Adrenal gland (tissue), 12 donors: Measurements from ENCODE around the gene GLIPR1L1. TPM values are rescaled to one million over a fixed set of nuclear protein-coding genes. Genes with fewer than 3 reads are reported as not detected.

Source experiments
- DNase-seq, 7 donors: peaks; one replicate each; pipeline ENCODE4 v3.0.0-alpha.2; 2019 to 2020
- H3K27ac ChIP-seq, 5 donors: fragments of 200-600 bp; sonication (generic) in 4 of 5; 1 replicate in 3 of 5; 2 replicates in 2 of 5; pipeline versions ENCODE4 v1.5.1 to v1.8.0; 2016 to 2020; ENCODE audit warnings: mild to moderate bottlenecking in 1 of 5
- H3K27me3 ChIP-seq: fragments of 200-600 bp; 2 replicates; pipeline ENCODE4 v1.8.0; 2021
- H3K36me3 ChIP-seq, 2 donors: fragments of 200-600 bp; replicated peaks in 1 of 2; 1 replicate in 1 of 2; 2 replicates in 1 of 2; pipeline versions ENCODE4 v1.5.1 to v1.8.0; 2018 to 2022
- H3K4me1 ChIP-seq, 2 donors: fragments of 200-600 bp; replicated peaks in 1 of 2; 1 replicate in 1 of 2; 2 replicates in 1 of 2; pipeline versions ENCODE4 v1.5.1 to v1.8.0; 2018 to 2021
- H3K4me3 ChIP-seq, 4 donors: fragments of 200-600 bp; sonication (generic) in 3 of 4; one replicate each; pipeline ENCODE4 v1.5.1; 2016 to 2018
- H3K9me3 ChIP-seq, 3 donors: fragments of 200-600 bp; sonication (generic) in 1 of 3; replicated peaks in 1 of 3; 1 replicate in 2 of 3; 2 replicates in 1 of 3; pipeline versions ENCODE4 v1.5.1 to v1.8.0; 2016 to 2021
- CTCF ChIP-seq, 6 experiments: fragments of 450-650 bp in 4 of 6; fragments of 200-600 bp in 2 of 6; sonication (generic) in 1 of 6; IDR thresholded peaks; 1 replicate in 5 of 6; 2 replicates in 1 of 6; pipeline versions ENCODE4 v1.5.1 to v1.8.0; 2016 to 2021; ENCODE audit warnings: antibody characterized with exemption in 6 of 6, mild to moderate bottlenecking in 2 of 6, moderate library complexity in 1 of 6
- POLR2A ChIP-seq, 2 donors: fragments of 450-650 bp; IDR thresholded peaks; one replicate each; pipeline ENCODE4 v1.6.1; 2017; ENCODE audit warnings: antibody characterized with exemption in 2 of 2, mild to moderate bottlenecking in 2 of 2, moderate library complexity in 1 of 2
- WGBS, 4 donors: extraction: QIAGEN DNeasy Blood & Tissue Kit in 2 of 4; methylation state at CpG; one replicate each; pipeline versions ENCODE4 v1.1.5 to v1.1.7; 2013 to 2017; 5-methylcytosine and 5-hydroxymethylcytosine counted together
- intact Hi-C, 2 donors: fragments of 100-400 bp; cut with DNase I; formaldehyde crosslinking; loops; one replicate each; pipeline versions ENCODE4 v1.14.1 to v1.15.0; 2022 to 2023
- polyA plus RNA-seq, 3 donors: library from polyadenylated mRNA; stranded (reverse); fragments of 200-250 nt in 2 of 3; fragments of 350-450 nt in 1 of 3; fragmentation: Illumina TruSeq in 1 of 3; extraction: RNeasy Lipid Tissue Mini Kit (QIAGEN cat#74804) in 1 of 3; gene quantifications; one replicate each; pipeline ENCODE4 v1.2.3, GENCODE V29; 2013 to 2014
- total RNA-seq, 9 donors: library from RNA; depleted of rRNA in 4 of 9; stranded (reverse); fragments of >200 nt in 4 of 9; fragments of 120-200 nt in 1 of 9; fragmentation: NEBNext Ultra II Directional in 1 of 9; extraction: Animal tissue kit (Norgen Biotek cat#: 25700) in 1 of 9; gene quantifications; one replicate each; pipeline versions ENCODE4 v1.1.0 to v1.2.4, GENCODE V29; 2013 to 2023
- donor health status: healthy with polysubstance abuse.
- donor health status: Bipolar disorder and iron deficiency.
- donor health status: DM: yes; HTN: yes; CAD: no.
- donor health status: DM: no; HTN: no; CAD: no.
- donor health status: DM: no; HTN: no; CAD: no.
- donor health status: DM: yes; HTN: yes; CAD: no.

Gene GLIPR1L1
- total and polyA plus RNA-seq, 12 donors: not detected

GRCh38 chr12:75361408-75361807 is 26.9 kb downstream of the GLIPR1L1 start:
- Histone ChIP-seq H3K9me3 (no peaks in the 10 kb centered on the region), H3K36me3 (no peaks in the 10 kb centered on the region), H3K4me3 (no peak overlapping the region), H3K4me1 (no peaks in the 10 kb centered on the region), H3K27me3 (no peaks in the 10 kb centered on the region), H3K27ac (no peak overlapping the region)
- DNase-seq: no peak
- TF ChIP-seq POLR2A (IDR thresholded peaks at IDR 0.05): no peak
- TF ChIP-seq CTCF (IDR thresholded peaks at IDR 0.05): no peak
- WGBS, 4 donors: 57 to 70% (median 63%) methylated on average over 1 of the region's 1 CpG
- intact Hi-C loops: no loop called here

GRCh38 chr12:75364919-75365318 is 30.4 kb downstream of the GLIPR1L1 start:
- H3K36me3 ChIP-seq: no peaks in the 10 kb centered on the region
- H3K27ac ChIP-seq: no peak overlapping the region
- H3K4me3 ChIP-seq: no peak overlapping the region
- intact Hi-C loops: no loop called here
- DNase-seq: peak in 1 of 7 donors; percentile 22
- no peaks in the 10 kb centered on the region for H3K4me1 ChIP-seq
- TF ChIP-seq CTCF (IDR thresholded peaks at IDR 0.05) (no peak), POLR2A (IDR thresholded peaks at IDR 0.05) (no peak)
- no peaks in the 10 kb centered on the region for H3K27me3 ChIP-seq
- H3K9me3 ChIP-seq: peaks cover 0 to 8% (median 0%) of the 10 kb centered on the region in 3 donors

- Histone ChIP-seq H3K27me3 (no peaks in the 10 kb centered on the region), H3K27ac (no peak overlapping the region)
- 95 to 100% (median 98%) methylated on average over 1 of the region's 1 CpG for WGBS, 4 donors
These were observed 32.2 kb downstream of the GLIPR1L1 start for GRCh38 chr12:75366629-75367028.

GRCh38 chr12:75374971-75375370 is 40.5 kb downstream of the GLIPR1L1 start:
- H3K27me3 ChIP-seq: no peaks in the 10 kb centered on the region
- no peak overlapping the region for H3K4me3 ChIP-seq
- TF ChIP-seq POLR2A (IDR thresholded peaks at IDR 0.05) (no peak), CTCF (IDR thresholded peaks at IDR 0.05) (no peak)
- H3K36me3 ChIP-seq: no peaks in the 10 kb centered on the region
- H3K9me3 ChIP-seq: no peaks in the 10 kb centered on the region
- no peak for DNase-seq
- H3K27ac ChIP-seq: no peak overlapping the region
- peaks cover 0 to 6% of the 10 kb centered on the region in 2 donors for H3K4me1 ChIP-seq
- intact Hi-C loops: no loop called here
- WGBS, 4 donors: 93 to 98% (median 94%) methylated on average over 2 of the region's 2 CpGs

More at GRCh38 chr12:75366629-75367028, 32.2 kb downstream of the GLIPR1L1 start:
- DNase-seq: no peak
- H3K4me1 ChIP-seq: no peaks in the 10 kb centered on the region
- TF ChIP-seq POLR2A (IDR thresholded peaks at IDR 0.05): no peak
- TF ChIP-seq CTCF (IDR thresholded peaks at IDR 0.05): no peak
- H3K36me3 ChIP-seq: no peaks in the 10 kb centered on the region
- intact Hi-C loops: no loop called here
- peaks cover 0 to 8% (median 0%) of the 10 kb centered on the region in 3 donors for H3K9me3 ChIP-seq
- no peak overlapping the region for H3K4me3 ChIP-seq
